22Rv1 (cell line): ENCODE measurements around the gene PRSS3.

Experiments used
- CTCF ChIP-seq: fragments of 450-650 bp; IDR thresholded peaks from 2 replicates; pipeline ENCODE4 v1.5.1; 2017; ENCODE audit warnings: mild to moderate bottlenecking
- ZFX ChIP-seq: fragments of 450-650 bp; IDR thresholded peaks from 2 replicates; pipeline ENCODE4 v1.6.1; 2017; ENCODE audit warnings: antibody characterized with exemption, borderline replicate concordance

DNA sequence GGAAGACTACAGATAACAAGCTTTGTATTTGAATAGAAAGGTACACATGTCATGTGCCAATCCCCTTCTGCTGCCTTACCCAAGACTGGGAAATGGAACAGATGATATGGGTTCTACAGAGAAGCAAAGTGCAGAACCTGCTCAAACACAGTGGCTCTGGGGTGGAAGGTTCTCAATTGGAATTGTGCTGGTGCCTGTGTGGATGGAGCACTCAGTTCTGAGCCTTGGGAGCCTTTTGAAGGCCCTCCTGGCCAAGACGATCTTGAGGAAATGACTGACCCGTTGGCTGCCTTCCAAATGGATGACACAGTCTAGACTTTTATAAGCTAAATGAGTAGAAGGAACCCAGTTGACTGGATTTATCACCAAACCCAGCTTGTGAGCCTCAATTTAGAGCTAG is 4.2 kb upstream of the PRSS3 start:
- no peak for TF ChIP-seq CTCF
- no peak for TF ChIP-seq ZFX
